ENCODE measurements around the gene NPIPA1. TPM values are rescaled to one million over a fixed set of nuclear protein-coding genes. Genes with fewer than 3 reads are reported as not detected.
A peak's percentile ranks its signal among the peaks of the same experiment; 100 is the strongest.
"Not testable (repeated sequence)": the region's sequence is repeated elsewhere in the genome, so short reads cannot be mapped to it uniquely, and the experiment has no call there.

Gene NPIPA1
- total RNA-seq, 1 donor from 2014 or later, result 75.0 TPM

DNA sequence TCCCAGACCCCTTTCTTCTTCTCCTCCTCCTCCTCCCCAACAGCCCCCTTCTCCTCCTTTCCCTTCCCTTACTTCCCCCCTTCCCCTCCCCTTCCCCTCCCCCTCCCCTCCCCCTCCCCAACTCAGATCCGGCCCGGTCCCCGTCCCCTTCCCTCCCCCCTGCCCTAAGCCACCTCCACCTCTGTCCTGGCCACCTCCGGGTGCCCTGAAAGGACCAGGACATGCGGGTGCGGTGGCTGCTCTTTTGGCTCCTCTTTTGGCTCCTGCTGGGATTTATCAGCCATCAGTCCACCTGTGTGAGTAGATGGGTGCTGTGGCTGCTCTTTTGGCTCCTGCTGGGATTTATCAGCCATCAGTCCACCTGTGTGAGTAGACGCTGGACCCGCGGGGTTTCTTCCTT, 751 bp downstream of the NPIPA1 start:
- not testable (repeated sequence) for H3K9ac ChIP-seq; H3K9me3 Mint-ChIP-seq; H3K4me1 ChIP-seq; H3K27ac Mint-ChIP-seq; H3K4me3 Mint-ChIP-seq; H3F3A ChIP-seq (ENCODE audit: low read depth); H3K4me1 Mint-ChIP-seq; H3K36me3 ChIP-seq; H3K27me3 Mint-ChIP-seq (ENCODE audit: insufficient read depth, low read depth); DNase-seq (ENCODE audit: low spot score); H3K79me2 ChIP-seq (ENCODE audit: low read depth); H3K9me3 ChIP-seq (ENCODE audit: low read depth); H3K27ac ChIP-seq; H2AFZ ChIP-seq (replicated peaks); H3K36me3 Mint-ChIP-seq; H3K27me3 ChIP-seq; H4K20me1 ChIP-seq (ENCODE audit: low read depth); H3K4me3 ChIP-seq
- peak overlapping the region; percentile 45 for H3K4me2 ChIP-seq

DNA sequence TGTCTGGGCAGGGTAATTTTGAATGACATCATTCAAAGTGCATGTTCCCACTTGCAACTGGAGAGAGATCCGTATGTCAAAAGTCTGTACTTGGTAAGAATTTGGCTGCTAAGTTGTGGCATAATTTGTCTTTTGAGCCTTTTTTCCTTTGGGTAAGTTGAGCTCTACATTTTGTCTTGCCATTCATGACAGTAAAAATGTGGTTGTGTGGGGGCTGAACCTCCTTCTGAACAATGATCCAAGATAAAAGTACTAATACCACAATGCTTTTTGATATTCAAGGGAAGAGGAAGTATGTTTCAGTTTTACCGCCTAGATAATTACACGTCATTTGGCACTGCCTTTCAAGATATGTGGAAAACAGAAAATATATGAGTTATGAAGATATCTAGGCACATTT, 5.4 kb downstream of the NPIPA1 start:
- H3K4me1 Mint-ChIP-seq; H3K4me2 ChIP-seq; H3K4me3 ChIP-seq; H4K20me1 ChIP-seq (ENCODE audit: low read depth); H2AFZ ChIP-seq (replicated peaks); H3K27me3 Mint-ChIP-seq (ENCODE audit: insufficient read depth, low read depth); H3K79me2 ChIP-seq (ENCODE audit: low read depth); H3K4me1 ChIP-seq; H3K27me3 ChIP-seq; H3F3A ChIP-seq (ENCODE audit: low read depth); H3K4me3 Mint-ChIP-seq; H3K9me3 ChIP-seq (ENCODE audit: low read depth); H3K9me3 Mint-ChIP-seq; H3K9ac ChIP-seq; H3K27ac ChIP-seq; H3K36me3 ChIP-seq; H3K27ac Mint-ChIP-seq; H3K36me3 Mint-ChIP-seq; DNase-seq (ENCODE audit: low spot score): not testable (repeated sequence)

DNA sequence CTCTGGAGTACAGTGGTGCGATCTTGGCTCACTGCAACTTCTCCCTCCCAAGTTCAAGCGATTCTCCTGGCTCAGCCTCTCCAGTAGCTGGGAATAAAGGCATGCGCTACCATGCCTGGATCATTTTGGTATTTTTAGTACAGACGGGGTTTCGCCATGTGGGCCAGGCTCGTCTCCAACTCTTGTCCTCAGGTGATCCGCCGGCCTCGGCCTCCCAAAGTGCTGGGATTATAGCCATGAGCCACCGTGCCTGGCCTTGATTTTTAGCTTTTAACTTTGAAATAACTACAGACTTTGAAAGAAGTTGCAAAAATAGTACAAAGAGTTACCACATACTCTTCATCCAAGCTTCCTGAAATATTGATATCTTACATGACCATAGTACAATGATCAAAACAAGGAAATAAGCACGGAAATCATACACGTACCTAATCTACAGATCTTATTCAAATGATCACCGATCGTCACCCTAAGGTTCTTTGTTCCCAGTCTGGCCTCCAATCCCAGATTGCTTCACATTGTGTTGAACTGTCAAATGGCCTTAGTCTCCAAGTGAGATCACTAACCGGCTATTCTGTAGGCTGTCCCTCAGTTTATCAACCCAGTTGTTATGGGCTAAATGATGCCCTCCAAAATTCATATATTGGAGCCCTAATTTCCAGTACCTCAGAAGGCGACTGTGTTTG, 18.4 kb downstream of the NPIPA1 start:
- H3K4me1 Mint-ChIP-seq, result peaks cover 3% of the 10 kb centered on the region
- peak overlapping the region; percentile 18 for H3K27ac Mint-ChIP-seq
- no peak overlapping the region for H3K4me3 ChIP-seq
- H3K27ac ChIP-seq, result no peak overlapping the region
- no peak overlapping the region for H3K9ac ChIP-seq
- H3K9me3 ChIP-seq (ENCODE audit: low read depth), result no peaks in the 10 kb centered on the region
- no peaks in the 10 kb centered on the region for H3K27me3 ChIP-seq
- H3F3A ChIP-seq (ENCODE audit: low read depth), result no peaks in the 10 kb centered on the region
- no peaks in the 10 kb centered on the region for H3K36me3 Mint-ChIP-seq
- H3K27me3 Mint-ChIP-seq (ENCODE audit: insufficient read depth, low read depth), result peaks cover 5% of the 10 kb centered on the region
- H2AFZ ChIP-seq (replicated peaks), result no peak overlapping the region
- no peak for DNase-seq (ENCODE audit: low spot score)
- H3K4me3 Mint-ChIP-seq, result no peak overlapping the region
- no peaks in the 10 kb centered on the region for H3K9me3 Mint-ChIP-seq
- no peak overlapping the region for H3K4me2 ChIP-seq
- TF ChIP-seq, protein P1, sequence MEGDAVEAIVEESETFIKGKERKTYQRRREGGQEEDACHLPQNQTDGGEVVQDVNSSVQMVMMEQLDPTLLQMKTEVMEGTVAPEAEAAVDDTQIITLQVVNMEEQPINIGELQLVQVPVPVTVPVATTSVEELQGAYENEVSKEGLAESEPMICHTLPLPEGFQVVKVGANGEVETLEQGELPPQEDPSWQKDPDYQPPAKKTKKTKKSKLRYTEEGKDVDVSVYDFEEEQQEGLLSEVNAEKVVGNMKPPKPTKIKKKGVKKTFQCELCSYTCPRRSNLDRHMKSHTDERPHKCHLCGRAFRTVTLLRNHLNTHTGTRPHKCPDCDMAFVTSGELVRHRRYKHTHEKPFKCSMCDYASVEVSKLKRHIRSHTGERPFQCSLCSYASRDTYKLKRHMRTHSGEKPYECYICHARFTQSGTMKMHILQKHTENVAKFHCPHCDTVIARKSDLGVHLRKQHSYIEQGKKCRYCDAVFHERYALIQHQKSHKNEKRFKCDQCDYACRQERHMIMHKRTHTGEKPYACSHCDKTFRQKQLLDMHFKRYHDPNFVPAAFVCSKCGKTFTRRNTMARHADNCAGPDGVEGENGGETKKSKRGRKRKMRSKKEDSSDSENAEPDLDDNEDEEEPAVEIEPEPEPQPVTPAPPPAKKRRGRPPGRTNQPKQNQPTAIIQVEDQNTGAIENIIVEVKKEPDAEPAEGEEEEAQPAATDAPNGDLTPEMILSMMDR (IDR thresholded peaks at IDR 0.05), result no peak
- TF ChIP-seq EZH2 (IDR thresholded peaks at IDR 0.05) (no peak), EZH2phosphoT487 (IDR thresholded peaks at IDR 0.05) (no peak)
- no peaks in the 10 kb centered on the region for H3K36me3 ChIP-seq
- H4K20me1 ChIP-seq (ENCODE audit: low read depth), result no peaks in the 10 kb centered on the region
- no peaks in the 10 kb centered on the region for H3K79me2 ChIP-seq (ENCODE audit: low read depth)
- peaks cover 5% of the 10 kb centered on the region for H3K4me1 ChIP-seq

DNA sequence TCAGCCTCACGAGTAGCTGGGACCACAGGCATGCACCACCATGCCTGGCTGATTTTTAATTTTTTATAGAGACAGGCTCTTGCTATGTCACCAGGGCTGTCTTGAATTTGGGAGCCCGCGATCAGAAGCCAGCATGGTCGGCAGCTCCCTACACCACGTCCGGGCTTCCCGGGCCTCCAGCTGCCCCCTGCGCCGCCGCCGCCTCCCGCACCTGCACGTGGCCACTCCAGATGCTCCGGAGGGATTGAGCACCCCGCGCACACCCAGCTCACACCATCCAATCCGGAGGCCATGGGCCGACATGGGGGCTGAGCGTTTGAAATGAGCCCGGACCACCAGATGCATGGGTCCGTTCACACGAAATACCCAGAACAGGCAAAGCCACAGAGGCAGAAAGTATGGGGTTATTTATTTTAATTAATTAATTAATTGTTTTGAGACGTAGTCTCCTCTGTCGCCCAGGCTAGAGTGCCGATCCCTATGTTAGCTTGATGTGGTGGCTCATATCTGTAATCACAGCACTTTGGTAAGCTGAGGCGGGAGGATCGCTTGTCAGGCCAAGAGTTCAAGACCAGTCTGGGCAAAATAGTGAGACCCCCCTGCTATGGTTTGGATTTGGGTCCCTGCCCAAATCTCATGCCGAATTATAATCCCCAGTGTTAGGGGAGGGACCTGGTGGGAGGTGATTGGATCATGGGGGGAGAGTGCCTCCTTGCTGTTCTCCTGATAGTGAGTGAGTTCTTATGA, 20.5 kb downstream of the NPIPA1 start:
- Mint-ChIP-seq H3K4me1 (peaks cover 3% of the 10 kb centered on the region), H3K36me3 (no peaks in the 10 kb centered on the region), H3K4me3 (no peak overlapping the region), H3K27ac (no peak overlapping the region), H3K27me3 (ENCODE audit: insufficient read depth, low read depth) (peaks cover 5% of the 10 kb centered on the region), H3K9me3 (no peaks in the 10 kb centered on the region)
- Histone ChIP-seq H3K79me2 (ENCODE audit: low read depth) (no peaks in the 10 kb centered on the region), H3K9ac (no peak overlapping the region), H3F3A (ENCODE audit: low read depth) (no peaks in the 10 kb centered on the region), H3K4me1 (peaks cover 5% of the 10 kb centered on the region), H3K9me3 (ENCODE audit: low read depth) (no peaks in the 10 kb centered on the region), H3K4me2 (no peak overlapping the region), H4K20me1 (ENCODE audit: low read depth) (no peaks in the 10 kb centered on the region), H3K4me3 (no peak overlapping the region), H3K36me3 (no peaks in the 10 kb centered on the region), H3K27me3 (no peaks in the 10 kb centered on the region), H2AFZ (replicated peaks) (no peak overlapping the region), H3K27ac (no peak overlapping the region)
- DNase-seq (ENCODE audit: low spot score), result no peak
- no peak for TF ChIP-seq EZH2 (IDR thresholded peaks at IDR 0.05)
- TF ChIP-seq, protein P1 (IDR thresholded peaks at IDR 0.05), result no peak
- TF ChIP-seq EZH2phosphoT487 (IDR thresholded peaks at IDR 0.05), result no peak
